Measurements from ENCODE around the gene HYCC1. TPM values are rescaled to one million over a fixed set of nuclear protein-coding genes. Genes with fewer than 3 reads are reported as not detected.

Gene HYCC1
- total RNA-seq, 1 experiment from 2014 or later, result 23.5 TPM

DNA sequence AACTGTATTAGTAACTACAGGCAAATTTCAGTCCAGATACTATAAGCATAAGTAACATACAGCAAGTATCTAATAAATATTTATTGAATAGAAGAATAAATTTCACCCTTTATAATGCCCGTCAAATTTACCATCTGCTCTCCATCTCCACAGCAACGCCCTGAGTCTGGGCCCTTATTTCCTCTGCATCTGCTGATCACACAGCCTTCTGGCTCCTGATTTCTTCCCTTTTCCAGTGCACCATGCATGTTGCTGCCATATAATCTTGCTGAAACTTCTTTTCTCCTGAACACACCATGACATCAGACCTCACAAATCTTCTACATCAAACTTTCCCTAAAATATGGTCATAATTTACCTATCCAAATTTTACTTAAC is 15.4 kb downstream of the HYCC1 start:
- no peaks in the 10 kb centered on the region for H3K4me1 ChIP-seq (ENCODE audit: control insufficient read depth in 1 of 2, insufficient read depth in 2 of 2, low read length in 2 of 2)
- no peaks in the 10 kb centered on the region for H3K36me3 ChIP-seq (ENCODE audit: control insufficient read depth in 1 of 2, insufficient read depth in 2 of 2, low read length in 2 of 2)
- H3K79me2 ChIP-seq (ENCODE audit: insufficient read depth, low read length), result 0 out of 2 replicates have a peak, but pooled peaks cover 11% of the 10 kb centered on the region
- intact Hi-C loops (cut with micrococcal nuclease), result no loop called here
- ChIA-PET CTCF (no interaction called here), POLR2A (no interaction called here), RAD21 (ENCODE audit: low non-redundant PET in 1 of 2, low total read pairs in 2 of 2, uncharacterized antibody in 2 of 2, unreplicated experiment in 2 of 2) (no interaction called here)
- no peak overlapping the region for H3K4me3 ChIP-seq (replicated peaks in 1 of 2; ENCODE audit: low read depth in 1 of 2, low read length in 2 of 2)
- no peaks in the 10 kb centered on the region for H3K9me3 ChIP-seq (ENCODE audit: control insufficient read depth in 1 of 2, insufficient read depth in 1 of 2, low read depth in 1 of 2, low read length in 2 of 2)
- no peaks in the 10 kb centered on the region for H4K20me1 ChIP-seq (ENCODE audit: insufficient read depth)
- no peak overlapping the region for H3K27ac ChIP-seq (ENCODE audit: low read depth, low read length)
- H3K4me2 ChIP-seq (ENCODE audit: low read length), result no peak overlapping the region
- no peak for TF ChIP-seq ZNF274 (IDR thresholded peaks at IDR 0.05; ENCODE audit: low read depth, low read length)
- TF ChIP-seq CBX3 (IDR thresholded peaks at IDR 0.05; ENCODE audit: low read depth), result no peak
- TF ChIP-seq EZH2 (IDR thresholded peaks at IDR 0.05), result no peak
- TF ChIP-seq EGR1 (IDR thresholded peaks at IDR 0.05; ENCODE audit: low read depth), result no peak
- TF ChIP-seq YY1 (IDR thresholded peaks at IDR 0.05; ENCODE audit: extremely low read depth, insufficient replicate concordance, low read depth, low read length), result no peak
- no peak for TF ChIP-seq RAD21 (IDR thresholded peaks at IDR 0.05; ENCODE audit: low read depth)
- TF ChIP-seq JUND (IDR thresholded peaks at IDR 0.05), result no peak
- TF ChIP-seq SRF (IDR thresholded peaks at IDR 0.05; ENCODE audit: low read depth), result no peak
- no peak for TF ChIP-seq POLR2AphosphoS5 (IDR thresholded peaks at IDR 0.05; ENCODE audit: low read depth, low read length)
- TF ChIP-seq CTCF (IDR thresholded peaks at IDR 0.05 in 2 of 3, conservative IDR thresholded peaks at IDR 0.05 in 1 of 3; ENCODE audit: borderline replicate concordance in 1 of 3, insufficient read depth in 1 of 3, low read depth in 2 of 3, low read length in 2 of 3), result no peak
- no peak for TF ChIP-seq POLR2A (IDR thresholded peaks at IDR 0.05; ENCODE audit: borderline replicate concordance, extremely low read depth, insufficient read depth, insufficient read length)
- no peak for TF ChIP-seq CEBPB (IDR thresholded peaks at IDR 0.05; ENCODE audit: low read depth)
- no peak for TF ChIP-seq SIN3A (IDR thresholded peaks at IDR 0.05; ENCODE audit: low read depth)
- no peak for TF ChIP-seq EZH2phosphoT487 (IDR thresholded peaks at IDR 0.05; ENCODE audit: borderline replicate concordance)
- no peak for TF ChIP-seq ATF3 (IDR thresholded peaks at IDR 0.05)
- TF ChIP-seq TCF7L2 (IDR thresholded peaks at IDR 0.05; ENCODE audit: borderline replicate concordance, extremely low read depth, insufficient read depth, insufficient read length), result no peak
- TF ChIP-seq, protein P1, sequence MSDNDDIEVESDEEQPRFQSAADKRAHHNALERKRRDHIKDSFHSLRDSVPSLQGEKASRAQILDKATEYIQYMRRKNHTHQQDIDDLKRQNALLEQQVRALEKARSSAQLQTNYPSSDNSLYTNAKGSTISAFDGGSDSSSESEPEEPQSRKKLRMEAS (IDR thresholded peaks at IDR 0.05), result no peak
- H2AFZ ChIP-seq (ENCODE audit: low read depth, low read length, poor library complexity, severe bottlenecking), result no peak overlapping the region
- no peaks in the 10 kb centered on the region for H3K9me2 ChIP-seq (ENCODE audit: insufficient read depth)
- ATAC-seq, result no peak
- DNase-seq (ENCODE audit: low read depth, low spot score), result no peak
- no peaks in the 10 kb centered on the region for H3K27me3 ChIP-seq (ENCODE audit: insufficient read depth, low read length)
- H3K9ac ChIP-seq (ENCODE audit: low read length), result no peak overlapping the region
- no TSS peak for BruUV-seq (replicated peaks)
